Stimulated activated CD4-positive, alpha-beta T cell treated with anti-CD3 and anti-CD28 coated beads, Interleukin-4, amount 100 ng/mL, for 48 hours (primary cell): ENCODE results near the gene CSPG5.

Experiments
- DNase-seq, 2 donors: peaks; one replicate each; pipeline ENCODE4 v3.0.0-alpha.2; 2020; ENCODE audit warnings: low read depth in 2 of 2

The CSPG5 gene

GRCh38 chr3:47588053-47588452 is 9.4 kb upstream of the CSPG5 start:
- no peak for DNase-seq

DNA sequence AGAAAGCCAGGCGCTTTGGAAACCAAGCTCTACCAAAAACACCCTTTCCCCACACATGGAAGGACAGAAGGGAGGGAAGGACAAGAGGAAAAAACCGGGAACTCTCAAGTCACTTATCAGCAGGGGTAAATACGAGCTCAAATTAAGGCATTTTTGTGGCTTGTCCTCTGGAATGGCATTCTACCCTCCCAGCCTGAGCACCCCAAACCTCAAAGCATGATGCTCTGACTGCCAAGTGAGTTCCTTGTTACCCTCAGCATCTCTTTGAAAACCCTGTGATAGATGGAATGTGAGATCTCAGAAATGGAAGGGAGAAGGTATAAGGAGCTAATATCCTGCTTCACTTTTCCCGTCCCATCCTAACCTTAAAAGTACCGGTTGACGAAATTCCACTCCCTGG is 8.1 kb upstream of the CSPG5 start:
- no peak for DNase-seq

GRCh38 chr3:47583320-47584075 is 4.8 kb upstream of the CSPG5 start:
- DNase-seq: no peak

- DNase-seq: no peak
Measured at GRCh38 chr3:47581835-47582234, 3.2 kb upstream of the CSPG5 start.

DNA sequence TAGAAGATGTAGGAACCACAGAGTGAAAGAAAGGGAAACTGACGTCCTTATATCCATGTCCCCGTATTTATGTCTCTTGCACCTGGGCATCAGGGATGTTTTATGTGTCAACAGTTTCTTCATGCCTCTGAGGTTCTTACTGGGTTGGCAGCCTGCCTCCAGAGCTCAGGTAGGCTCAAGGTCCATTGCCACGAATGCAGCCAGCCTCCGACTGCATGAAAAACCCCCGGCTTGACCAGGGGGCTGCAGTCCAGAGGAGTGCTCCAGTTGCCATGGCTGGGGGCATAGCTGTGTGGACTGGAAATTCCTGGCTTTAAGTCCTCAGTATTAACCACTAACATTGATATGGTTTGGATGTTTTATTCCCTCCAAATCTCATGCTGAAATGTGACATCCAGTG is 2.8 kb upstream of the CSPG5 start:
- no peak for DNase-seq

GRCh38 chr3:47580481-47580880 is 1.8 kb upstream of the CSPG5 start:
- DNase-seq: no peak

- no peak for DNase-seq
Measured at GRCh38 chr3:47579875-47580274, 1.2 kb upstream of the CSPG5 start.

DNA sequence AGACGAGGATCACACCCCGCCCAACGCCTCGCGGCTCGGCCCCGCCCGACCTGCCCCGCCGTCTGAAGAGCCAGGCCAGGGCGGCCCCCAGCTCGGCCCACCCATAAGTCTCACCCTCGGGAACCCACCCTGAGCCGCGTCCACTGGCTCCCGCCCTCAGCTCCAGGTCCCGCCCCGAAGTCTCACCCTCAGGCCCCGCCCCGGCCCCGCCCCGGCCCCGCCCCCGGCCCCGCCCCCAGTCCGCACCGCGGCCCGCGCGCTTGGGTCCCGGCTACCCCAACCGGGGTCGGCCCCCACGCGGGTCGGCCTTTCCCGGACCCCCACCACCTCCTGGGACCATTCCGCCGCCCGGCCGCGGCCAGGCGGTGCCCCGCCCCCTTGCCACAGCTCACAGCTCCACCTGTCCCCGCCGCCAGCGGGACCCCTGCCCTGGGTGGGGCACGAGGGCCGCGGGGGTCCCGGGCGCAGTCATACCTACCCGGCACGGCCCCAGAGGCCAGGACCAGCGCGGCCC is 489 bp downstream of the CSPG5 start:
- peak; percentile 15 to 21 for DNase-seq

- peak in 1 of 2 donors; percentile 1 for DNase-seq
Measured at GRCh38 chr3:47577583-47578118, 1.0 kb downstream of the CSPG5 start.

DNA sequence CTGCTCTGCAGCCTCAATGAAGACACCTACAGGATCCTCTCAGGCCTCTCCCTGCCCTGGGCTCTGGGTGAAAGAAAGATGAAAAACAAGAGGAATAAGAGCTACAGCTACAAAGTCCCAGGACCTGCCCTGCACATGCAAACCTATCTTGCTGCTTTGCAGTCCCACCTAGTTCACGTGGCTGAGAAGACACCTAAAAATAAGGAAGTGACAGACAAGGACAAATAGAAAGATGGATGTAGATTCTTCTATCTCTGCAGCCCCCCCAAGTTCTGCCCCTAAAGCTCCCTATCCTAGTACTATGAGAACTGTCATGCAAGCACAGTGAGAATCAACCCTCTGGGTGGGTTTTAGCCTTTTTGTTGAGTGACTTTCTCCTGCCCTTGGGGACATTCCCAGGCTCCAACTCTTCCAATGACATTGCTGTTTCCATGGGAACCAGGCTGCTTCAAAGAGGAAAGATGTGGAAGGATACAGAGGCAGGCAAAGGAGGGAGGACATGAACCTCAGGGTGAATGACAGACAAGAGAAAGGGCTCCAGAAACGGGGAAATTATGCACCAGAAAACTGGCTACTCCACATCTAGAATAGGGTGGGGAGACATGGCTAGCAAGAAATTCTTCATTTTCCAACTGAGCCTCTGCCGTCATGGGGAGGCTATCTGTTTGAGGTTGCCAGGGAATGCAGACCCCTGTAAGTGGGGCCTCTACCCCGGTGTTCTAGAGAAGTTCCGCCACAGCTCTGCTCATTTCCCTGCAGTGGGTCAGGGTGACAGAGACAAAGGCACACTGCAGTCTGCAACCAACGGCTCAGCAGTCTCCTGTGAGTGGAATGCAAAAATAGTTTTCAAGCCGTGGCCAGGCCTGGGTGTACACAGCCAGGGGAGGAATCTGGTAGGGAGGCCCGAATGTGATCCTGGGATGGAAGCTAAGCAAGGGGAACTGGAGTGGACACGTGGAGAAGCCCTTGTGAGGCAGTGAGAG is 5.2 kb downstream of the CSPG5 start:
- no peak for DNase-seq

DNA sequence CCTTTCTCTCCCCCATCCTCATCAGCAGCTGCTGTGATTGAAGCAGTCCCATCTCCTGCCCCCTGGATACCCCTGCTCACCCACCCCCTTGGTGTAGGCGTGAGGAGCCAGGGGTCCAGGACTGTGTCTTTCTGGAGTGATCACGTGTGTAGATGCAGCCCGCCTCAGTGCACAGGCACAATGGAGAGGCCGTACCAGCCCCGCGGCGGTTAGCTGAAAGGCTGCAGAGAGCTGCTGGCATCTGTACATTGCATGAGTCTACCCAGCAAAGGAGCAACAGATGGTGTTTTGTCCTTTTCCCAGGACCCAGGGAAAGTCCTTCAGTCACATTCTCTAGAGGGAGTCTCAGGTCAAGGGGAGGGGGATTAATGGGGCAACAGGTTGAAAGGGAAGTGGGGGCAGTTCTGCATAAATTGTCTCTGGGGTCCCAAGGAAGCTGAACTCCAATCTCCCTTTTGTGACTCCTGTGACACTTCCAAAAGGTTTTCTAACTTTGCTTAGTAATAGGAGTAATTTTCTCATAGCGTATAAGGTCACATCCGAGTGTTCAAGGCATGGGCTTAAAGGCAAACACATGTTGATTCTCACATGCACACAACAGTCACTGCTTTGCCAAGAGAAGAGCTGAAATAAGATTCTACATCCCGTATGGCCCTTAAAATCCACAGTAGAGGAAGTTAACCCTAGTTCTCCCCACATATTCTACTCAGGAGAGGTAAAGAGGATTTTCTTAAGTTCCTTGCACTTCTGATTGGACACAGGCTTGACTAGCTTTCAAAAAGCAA is 7.1 kb downstream of the CSPG5 start:
- no peak for DNase-seq

DNA sequence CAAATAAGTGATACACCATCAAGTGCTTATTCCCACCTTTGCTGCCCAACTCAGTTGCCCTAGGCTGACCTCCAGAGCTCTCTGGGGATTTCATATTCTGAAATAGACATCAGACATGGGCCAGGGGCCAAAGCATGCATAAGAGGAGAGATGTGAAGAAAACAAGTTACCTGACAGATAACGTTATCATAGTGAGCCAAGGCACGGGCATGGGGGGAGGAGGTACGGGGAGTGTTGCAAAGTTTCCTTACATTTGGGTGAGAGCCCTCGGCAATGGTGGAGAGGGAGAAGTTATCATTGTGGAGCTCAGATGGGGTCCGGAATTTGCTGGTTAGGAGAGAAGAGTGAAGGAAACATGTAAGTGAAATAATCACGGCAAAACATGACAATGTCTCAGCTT is 9.8 kb downstream of the CSPG5 start:
- DNase-seq: no peak

DNA sequence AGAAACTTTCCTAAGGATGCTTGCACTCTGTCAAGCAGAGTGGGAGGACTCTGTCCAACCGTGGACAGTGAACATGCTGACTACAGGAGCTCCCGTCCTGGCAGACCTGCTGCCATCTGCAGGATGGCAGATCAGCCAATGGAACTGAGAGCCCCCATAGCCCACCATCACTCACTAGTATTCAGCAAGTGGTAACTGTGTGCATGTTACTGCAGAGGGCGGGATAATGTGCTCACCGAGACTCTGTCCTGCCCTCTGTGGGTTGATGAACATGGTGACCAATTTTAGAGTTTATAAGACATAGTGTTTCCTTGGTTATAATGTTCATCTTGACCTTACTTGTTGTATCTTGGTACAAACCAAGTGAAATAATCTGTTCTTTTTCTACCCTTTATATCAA is 11.5 kb downstream of the CSPG5 start:
- no peak for DNase-seq

DNA sequence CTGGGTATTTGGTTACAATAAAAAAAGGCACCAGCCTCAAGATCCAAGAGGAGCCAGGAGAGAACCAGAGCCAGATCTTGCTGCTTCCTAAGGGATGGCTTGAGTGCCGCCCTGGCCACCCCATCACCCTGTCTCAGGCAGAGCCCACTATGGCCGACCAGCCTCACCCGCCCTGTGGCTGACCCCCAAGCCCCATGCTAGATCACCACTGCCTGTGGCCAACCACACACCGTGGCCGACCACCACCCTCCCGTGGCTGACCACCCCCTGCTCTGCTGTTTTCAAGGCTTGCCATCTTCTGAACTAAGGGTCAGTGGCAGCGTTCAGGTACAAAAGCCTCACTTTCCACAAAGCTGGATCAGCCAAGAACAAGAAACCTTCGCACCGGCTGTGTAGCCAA is 12.0 kb downstream of the CSPG5 start:
- DNase-seq: no peak

DNA sequence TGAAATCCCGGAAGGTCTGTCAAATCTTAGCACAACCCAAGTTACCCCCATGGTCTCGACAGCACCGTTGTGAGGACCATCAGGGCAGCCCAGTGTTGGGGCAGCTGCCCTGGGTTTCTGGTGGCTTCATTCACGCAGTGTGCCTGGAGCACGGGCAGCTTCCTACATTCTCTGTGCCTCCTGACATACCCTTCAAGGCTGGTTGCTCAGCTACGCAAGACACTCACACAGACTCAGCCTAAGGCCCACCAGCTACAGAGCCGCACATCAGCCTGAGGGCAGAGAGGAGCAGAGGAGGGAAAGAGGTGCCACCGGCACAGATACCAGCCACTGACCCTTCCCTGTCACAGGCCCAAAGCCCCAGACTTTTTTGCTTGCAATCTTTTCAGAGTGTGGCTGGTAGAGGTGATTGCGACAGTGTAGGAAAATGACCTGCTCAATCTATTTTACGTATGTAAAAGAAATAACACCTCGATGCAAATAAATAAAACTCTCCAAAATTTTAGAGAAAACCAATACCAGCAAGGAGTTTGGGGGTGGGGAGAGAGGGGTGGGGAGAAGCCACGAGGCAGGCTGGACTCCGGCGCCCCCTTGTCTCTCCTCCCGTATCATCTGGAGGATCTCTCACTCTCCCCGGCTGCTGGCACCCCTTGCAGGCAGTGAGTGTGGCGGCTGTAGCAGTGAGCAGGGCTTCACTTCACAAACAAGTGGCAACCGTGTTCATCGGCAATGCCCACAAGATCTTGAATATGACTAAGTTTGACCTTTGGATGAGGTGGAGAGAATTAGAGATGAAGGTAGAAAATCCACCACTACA is 12.7 kb downstream of the CSPG5 start:
- no peak for DNase-seq

DNA sequence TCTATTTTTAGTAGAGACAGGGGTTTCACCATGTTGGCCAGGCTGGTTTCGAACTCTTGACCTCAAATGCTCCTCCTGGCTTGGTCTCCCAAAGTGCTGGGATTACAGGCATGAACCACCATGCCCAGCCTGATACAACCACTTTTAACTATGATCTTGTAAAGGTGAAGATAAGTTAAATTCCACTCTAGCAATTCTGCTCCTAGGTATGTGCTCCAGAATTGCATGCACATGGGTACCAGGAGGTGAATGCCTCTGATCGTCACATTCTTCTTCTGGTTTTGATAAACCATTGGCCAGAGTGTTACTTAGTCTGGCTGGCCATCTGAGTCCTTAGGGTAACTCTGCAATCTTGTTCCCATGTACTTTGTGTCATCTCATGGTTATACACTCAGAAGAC is 22.3 kb downstream of the CSPG5 start:
- no peak for DNase-seq

DNA sequence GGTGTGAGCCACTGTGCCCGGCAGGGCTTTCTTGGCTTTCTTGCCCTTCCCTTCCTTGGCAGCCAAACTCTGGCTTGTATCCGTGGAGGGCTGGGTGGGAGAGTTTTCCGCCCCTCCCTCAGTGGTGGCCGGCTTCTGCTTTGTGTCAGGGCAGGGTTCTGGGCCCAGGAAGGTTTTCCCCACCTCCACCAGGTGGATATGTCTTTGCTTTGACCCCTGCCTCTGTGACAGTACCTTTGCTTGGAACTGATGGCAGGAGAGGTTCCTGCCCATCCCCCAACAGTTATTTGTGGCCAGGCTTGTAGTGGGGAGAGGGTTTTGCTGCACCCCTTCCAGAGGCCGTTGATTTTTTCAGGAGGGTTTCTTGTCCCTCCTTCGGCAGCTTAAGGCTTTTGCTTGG is 24.3 kb downstream of the CSPG5 start:
- DNase-seq: no peak

- no peak for DNase-seq
Measured at GRCh38 chr3:47553407-47553806, 25.3 kb downstream of the CSPG5 start.

DNA sequence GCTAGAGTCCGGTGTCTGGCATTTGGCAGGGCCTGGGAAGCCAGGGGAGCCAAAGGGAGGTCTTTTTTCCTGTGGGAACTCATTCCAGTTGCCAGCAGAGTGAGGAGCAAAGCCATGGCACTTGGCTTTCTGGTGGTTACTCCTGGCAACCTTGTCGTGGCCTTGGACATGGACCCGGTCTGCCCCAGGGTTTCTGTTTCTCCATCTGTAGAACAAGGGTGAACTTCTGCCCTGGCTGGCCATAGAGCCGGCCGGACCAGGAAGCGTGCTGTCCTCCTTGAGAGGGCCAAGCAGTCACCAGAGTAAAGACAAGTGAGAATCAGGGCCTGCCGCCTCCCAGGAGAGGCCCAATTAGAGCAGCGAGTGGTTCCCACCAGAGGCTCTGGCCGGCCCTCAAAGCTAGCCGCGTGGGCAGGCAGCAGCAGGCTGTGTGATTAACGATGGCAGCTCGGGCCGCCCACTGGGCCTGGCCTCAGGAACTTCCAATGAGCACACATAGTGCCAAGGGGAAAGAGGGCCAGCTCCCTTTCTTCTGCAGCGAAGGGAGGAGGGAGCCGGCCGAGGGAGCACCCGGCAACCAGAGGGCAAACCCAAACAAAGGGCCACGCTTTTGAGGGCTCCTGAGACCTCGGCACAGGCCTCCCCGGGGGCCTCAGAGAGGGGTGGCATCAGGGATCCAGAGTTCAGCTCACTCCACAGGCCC is 36.0 kb downstream of the CSPG5 start:
- DNase-seq: no peak

DNA sequence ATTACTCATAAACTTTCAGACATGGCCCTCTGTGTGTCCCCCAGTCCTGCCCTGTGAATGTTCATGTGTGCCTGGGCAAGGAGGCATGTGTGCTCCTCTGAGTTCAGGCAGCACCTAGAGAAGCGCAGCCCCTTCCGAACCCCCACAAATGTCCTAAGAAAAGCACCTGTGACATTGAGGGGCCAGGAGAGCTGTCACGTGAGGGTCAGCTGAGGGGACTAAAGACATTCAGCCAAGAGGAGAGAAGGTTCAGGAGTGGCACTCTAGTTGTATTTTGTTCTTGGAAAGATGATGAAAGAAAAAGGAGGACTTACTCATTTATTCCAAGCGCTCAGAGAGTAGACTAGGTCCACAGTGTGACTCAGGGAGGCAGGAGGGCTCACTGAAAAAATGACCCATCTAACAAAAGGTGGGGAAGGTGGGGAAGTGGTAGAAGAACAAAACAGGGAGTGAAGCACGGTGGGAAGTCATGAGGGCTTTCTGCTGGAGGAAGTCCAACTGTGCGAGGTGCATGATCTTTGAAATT is 37.0 kb downstream of the CSPG5 start:
- DNase-seq: no peak
